IPS-18a (cell line): ENCODE measurements around the gene JAGN1.
"Not testable (repeated sequence)": the region's sequence is repeated elsewhere in the genome, so short reads cannot be mapped to it uniquely, and the experiment has no call there.

Experiments
- H3K27ac ChIP-seq: one replicate; pipeline ENCODE4 v1.5.1; 2013; ENCODE audit warnings: low read length
- H3K27me3 ChIP-seq: one replicate; pipeline ENCODE4 v1.6.1; 2013; ENCODE audit warnings: mild to moderate bottlenecking, low read length; ENCODE audit not compliant: control insufficient read depth, insufficient read depth
- H3K36me3 ChIP-seq: one replicate; pipeline ENCODE4 v1.6.1; 2013; ENCODE audit warnings: low read depth, low read length; ENCODE audit not compliant: control insufficient read depth
- H3K4me1 ChIP-seq: one replicate; pipeline ENCODE4 v1.6.1; 2013; ENCODE audit warnings: low read depth, low read length; ENCODE audit not compliant: control insufficient read depth
- H3K4me3 ChIP-seq: one replicate; pipeline ENCODE4 v1.5.1; 2013; ENCODE audit warnings: low read length
- H3K9ac ChIP-seq: one replicate; pipeline ENCODE4 v1.6.1; 2013; ENCODE audit warnings: mild to moderate bottlenecking, low read length, moderate library complexity
- H3K9me3 ChIP-seq: one replicate; pipeline ENCODE4 v1.6.1; 2013; ENCODE audit warnings: low read depth, low read length; ENCODE audit not compliant: control insufficient read depth

JAGN1 gene

DNA sequence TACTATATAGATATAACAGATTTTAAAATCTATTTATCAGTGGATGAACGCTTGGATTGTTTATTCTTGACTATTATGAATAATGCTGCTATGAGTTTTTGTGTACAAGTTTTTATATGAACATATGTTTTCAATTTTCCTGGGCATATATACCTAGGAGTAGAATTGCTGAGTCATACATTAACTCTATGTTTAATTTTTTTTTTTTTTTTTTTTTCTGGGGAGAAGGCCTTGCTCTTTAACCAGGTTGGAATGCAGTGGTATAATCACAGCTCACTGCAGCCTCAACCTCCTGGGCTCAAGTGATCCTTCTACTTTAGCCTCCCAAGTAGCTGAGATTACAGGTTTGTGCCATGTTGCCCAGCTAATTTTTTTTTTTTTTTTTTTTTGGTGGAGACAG, 19.4 kb upstream of the JAGN1 start:
- H3K4me3 ChIP-seq: no peak overlapping the region
- no peak overlapping the region for H3K9ac ChIP-seq
- no peaks in the 10 kb centered on the region for H3K27me3 ChIP-seq
- no peaks in the 10 kb centered on the region for H3K9me3 ChIP-seq
- no peaks in the 10 kb centered on the region for H3K36me3 ChIP-seq
- H3K4me1 ChIP-seq: no peaks in the 10 kb centered on the region
- H3K27ac ChIP-seq: no peak overlapping the region

DNA sequence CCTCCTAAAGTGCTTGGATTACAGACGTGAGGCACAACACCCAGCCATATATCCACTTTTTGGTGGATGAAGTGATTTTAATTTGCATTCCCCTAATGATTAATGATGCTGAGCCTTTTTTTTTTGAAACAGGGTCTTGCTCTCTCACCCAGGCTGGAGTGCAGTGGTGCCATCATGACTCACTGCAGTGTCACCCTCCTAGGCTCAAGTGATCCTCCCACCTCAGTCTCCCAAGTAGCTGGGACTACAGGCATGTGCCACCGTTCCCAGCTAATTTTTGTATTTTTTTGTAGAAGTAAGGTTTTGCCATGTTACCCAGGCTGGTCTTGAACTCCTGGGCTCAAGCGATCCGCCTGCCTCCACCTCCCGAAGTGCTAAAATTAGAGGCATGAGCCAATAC, 18.3 kb upstream of the JAGN1 start:
- H3K4me3 ChIP-seq, H3K36me3 ChIP-seq, H3K27me3 ChIP-seq, H3K9me3 ChIP-seq, H3K27ac ChIP-seq, H3K4me1 ChIP-seq, H3K9ac ChIP-seq: not testable (repeated sequence)

DNA sequence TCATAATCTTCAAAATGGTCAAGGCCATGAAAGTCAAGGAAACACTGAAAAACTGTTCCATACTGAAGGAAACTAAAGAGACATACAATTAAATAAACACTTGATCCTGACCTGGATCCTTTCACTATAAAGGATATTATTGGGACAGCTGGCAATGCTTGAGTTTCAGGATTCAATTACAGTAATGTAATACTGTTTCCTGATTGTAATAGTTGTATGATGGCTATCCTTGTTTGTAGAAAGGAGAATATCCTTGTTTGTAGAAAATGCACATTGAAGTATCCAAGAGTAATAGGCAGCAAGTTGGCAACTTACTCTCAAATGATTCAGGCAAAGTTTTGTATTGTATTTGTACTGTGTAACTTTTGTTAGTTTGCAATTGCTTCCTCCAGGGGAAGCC, 15.0 kb upstream of the JAGN1 start:
- no peak overlapping the region for H3K27ac ChIP-seq
- no peaks in the 10 kb centered on the region for H3K9me3 ChIP-seq
- H3K9ac ChIP-seq: no peak overlapping the region
- H3K4me3 ChIP-seq: no peak overlapping the region
- H3K4me1 ChIP-seq: no peaks in the 10 kb centered on the region
- H3K36me3 ChIP-seq: no peaks in the 10 kb centered on the region
- H3K27me3 ChIP-seq: no peaks in the 10 kb centered on the region

DNA sequence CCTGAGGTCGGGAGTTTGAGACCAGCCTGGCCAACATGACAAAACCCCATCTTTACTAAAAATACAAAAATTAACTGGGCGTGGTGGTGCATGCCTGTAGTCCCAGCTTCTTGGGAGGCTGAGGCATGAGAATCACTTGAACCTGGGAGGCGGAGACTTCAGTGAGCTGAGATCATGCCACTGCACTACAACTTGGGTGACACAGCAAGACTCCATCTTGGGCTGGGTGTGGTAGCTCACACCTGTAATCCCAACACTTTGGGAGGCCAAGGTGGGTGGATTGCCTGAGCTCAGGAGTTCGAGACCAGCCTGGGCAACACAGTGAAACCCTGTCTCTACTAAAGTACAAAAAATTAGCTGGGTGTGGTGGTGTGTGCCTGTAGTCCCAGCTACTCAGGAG, 14.2 kb upstream of the JAGN1 start:
- not testable (repeated sequence) for H3K4me1 ChIP-seq, H3K9ac ChIP-seq, H3K36me3 ChIP-seq, H3K27ac ChIP-seq, H3K27me3 ChIP-seq, H3K9me3 ChIP-seq, H3K4me3 ChIP-seq

DNA sequence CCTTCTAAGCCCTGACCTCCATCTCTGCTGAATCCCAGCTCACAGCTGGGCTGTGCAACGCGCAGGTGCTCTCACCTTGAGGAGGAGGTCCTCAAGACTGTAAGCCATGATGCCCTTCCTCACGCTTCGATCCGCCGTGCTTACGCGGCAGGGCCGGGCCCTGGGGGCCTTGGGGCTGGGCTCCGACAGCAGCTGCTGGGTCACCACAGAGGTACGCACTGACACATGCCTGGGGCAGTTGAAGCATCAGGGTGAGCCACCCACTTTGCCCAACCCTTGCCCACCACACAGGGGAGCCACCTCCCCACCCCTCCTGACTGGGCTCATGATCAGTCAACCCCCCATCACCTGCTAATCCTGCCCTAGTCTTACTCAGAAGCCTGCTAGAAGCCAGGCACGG, 13.4 kb upstream of the JAGN1 start:
- no peaks in the 10 kb centered on the region for H3K27me3 ChIP-seq
- H3K4me1 ChIP-seq: no peaks in the 10 kb centered on the region
- no peaks in the 10 kb centered on the region for H3K36me3 ChIP-seq
- no peak overlapping the region for H3K27ac ChIP-seq
- H3K9ac ChIP-seq: no peak overlapping the region
- no peak overlapping the region for H3K4me3 ChIP-seq
- no peaks in the 10 kb centered on the region for H3K9me3 ChIP-seq

DNA sequence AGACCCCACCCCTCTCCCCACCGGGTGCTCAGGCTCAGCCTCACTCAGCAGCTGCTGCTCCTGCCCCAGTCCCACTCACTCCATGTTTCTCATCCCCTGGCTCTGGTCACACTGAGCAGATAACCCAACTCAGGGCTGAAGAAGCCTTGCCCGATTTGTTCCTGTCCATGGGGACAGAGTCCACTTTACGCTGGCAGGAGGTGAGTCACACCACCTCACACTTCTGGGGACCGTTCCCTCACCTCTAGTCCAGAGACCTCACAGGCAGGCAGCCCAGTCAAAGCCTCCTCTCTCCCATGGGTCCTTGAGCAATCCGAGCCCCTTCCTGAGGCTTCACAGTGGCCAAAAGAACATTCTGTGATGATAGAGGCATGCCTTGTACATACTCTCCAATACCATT, 11.7 kb upstream of the JAGN1 start:
- no peak overlapping the region for H3K9ac ChIP-seq
- H3K36me3 ChIP-seq: no peaks in the 10 kb centered on the region
- H3K4me1 ChIP-seq: no peaks in the 10 kb centered on the region
- no peak overlapping the region for H3K4me3 ChIP-seq
- no peaks in the 10 kb centered on the region for H3K27me3 ChIP-seq
- no peaks in the 10 kb centered on the region for H3K9me3 ChIP-seq
- H3K27ac ChIP-seq: no peak overlapping the region

DNA sequence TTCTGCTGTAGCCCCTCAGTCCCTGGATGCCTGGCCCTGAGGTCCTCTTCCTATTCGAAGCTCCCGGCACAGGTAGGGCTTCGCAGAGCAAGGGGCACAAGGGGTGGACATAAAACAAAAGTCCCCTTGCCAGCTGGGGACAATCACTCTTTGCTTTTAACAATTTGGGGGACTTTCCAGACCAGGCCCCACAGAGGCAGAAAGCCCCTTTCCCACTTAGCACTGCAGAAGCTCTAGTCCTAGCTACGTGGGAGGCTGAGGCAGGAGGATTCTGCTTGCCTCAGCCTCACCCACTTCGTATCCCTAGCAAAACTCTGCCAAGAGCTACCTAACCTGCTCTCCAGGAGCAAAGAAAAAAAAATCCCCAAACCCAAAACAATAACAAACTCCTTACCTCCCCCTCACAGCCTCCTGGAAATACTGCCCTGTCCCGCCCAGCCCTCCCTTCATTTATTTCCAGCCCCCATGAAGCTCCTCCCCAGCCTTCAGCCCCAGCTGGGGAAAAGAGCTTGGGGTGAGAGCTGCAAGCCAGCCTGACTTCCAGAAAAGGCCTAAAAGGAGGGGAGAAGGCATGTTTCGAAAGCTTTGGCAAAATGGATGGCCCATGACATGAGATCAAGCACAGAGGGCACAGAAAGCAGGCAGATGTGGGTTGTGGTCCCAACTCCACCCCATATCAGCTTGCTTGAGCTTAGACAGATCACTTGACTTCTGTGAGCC, 10.4 kb upstream of the JAGN1 start, which contains the start of gene CIDEC:
Gene CIDEC, minus strand, starts transcription at position 424 of the 720 bp plus-strand sequence. CDS start 1,767 bp downstream, outside the sequence.
- Histone ChIP-seq H3K36me3 (no peaks in the 10 kb centered on the region), H3K4me1 (no peaks in the 10 kb centered on the region)

DNA sequence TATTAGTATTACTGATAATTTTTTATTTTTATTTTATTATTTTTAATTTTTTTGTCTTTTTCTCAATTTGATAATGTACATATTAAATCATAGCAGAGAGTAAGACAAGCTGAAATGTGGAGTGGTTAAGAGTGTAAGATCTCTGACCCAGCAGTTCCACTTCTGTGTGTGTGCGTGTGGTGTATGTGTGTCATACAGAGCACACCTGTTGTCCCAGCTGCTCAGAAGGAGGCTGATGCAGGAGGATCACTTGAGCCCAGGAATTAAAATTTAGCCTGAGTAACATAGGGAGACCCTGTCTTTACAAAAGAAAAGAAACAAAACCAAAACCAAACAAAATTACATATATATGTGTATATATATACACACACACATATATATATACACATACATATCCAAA, 9.0 kb upstream of the JAGN1 start:
- no peak overlapping the region for H3K9ac ChIP-seq
- H3K36me3 ChIP-seq: no peaks in the 10 kb centered on the region
- no peaks in the 10 kb centered on the region for H3K27me3 ChIP-seq
- no peaks in the 10 kb centered on the region for H3K4me1 ChIP-seq
- no peaks in the 10 kb centered on the region for H3K9me3 ChIP-seq
- H3K27ac ChIP-seq: no peak overlapping the region
- H3K4me3 ChIP-seq: no peak overlapping the region

More for the DNA sequence above, 10.4 kb upstream of the JAGN1 start, which contains the start of gene CIDEC:
- Histone ChIP-seq H3K27ac (no peak within 1 kb of the TSS), H3K9ac (no peak within 1 kb of the TSS), H3K27me3 (no peaks in the 10 kb centered on the region), H3K9me3 (no peaks in the 10 kb centered on the region), H3K4me3 (no peak within 1 kb of the TSS)

DNA sequence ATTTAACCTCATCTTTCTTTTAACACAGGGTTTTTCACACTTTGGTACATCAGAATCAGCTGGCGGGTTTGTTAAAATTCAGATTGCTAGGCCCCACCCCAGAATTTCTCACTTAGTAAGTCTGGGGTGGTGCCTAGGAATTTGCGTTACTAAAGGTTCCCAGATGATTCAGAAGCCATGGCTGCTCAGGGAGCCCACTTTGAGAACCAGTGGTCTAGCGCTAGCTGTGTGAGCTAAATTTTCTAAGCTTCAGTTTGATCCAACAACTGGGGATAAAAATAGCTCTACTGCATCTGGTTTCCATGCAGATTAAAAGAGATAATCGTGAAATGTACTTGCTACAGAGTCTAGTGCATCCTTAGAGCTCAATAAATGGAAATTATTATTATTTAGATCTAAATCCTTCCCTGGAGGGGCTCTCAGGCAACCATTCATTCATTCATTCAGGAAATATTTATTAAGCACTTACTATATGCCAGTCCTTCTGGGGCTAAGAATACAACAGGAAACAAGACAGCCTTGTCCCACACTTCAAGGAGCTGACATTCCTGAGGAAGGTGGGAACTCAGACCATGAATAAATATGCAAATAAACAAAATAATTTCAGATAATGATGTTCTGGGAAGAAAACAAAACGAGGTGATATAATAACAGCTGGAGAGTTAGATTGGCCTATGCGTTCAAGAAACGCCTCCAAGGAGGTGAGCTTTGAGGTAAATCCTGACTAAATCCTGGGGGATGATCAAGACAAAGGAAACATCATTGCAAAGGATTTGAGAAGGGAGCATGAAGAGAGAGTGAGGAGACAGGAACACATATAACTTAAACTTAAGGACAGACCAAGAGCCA, 6.5 kb upstream of the JAGN1 start:
- no peak overlapping the region for H3K27ac ChIP-seq
- H3K4me3 ChIP-seq: no peak overlapping the region
- no peaks in the 10 kb centered on the region for H3K9me3 ChIP-seq
- H3K27me3 ChIP-seq: no peaks in the 10 kb centered on the region
- H3K4me1 ChIP-seq: no peaks in the 10 kb centered on the region
- no peak overlapping the region for H3K9ac ChIP-seq
- no peaks in the 10 kb centered on the region for H3K36me3 ChIP-seq

DNA sequence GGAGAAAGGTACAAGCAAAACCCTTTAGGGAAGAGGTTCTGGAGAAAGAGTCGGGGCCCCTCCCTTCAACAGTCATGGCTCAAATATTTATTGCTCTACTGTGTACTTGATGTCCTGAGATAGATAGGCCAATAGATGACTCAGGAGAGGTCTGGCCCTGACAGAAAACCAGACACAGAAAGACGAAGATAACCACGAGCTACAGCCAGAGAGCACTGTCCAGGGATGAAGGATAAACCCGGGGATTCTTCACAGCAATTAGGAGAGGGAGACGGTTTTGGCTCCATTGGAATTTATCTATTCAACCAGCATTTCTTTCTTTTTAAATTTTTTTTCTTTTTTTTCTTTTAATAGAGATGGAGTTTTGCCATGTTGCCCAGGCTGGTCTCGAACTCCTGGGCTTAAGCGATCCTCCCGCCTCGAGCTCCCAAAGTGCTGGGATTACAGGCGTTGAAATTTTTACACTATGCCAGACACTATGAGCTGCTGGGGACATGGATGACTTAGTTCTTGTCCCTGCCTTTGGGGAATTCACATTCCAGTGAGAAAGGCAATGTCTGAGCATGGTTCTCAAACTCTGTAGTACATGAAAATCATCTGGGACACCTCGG, 5.8 kb upstream of the JAGN1 start:
- Histone ChIP-seq H3K9ac (no peak overlapping the region), H3K36me3 (no peaks in the 10 kb centered on the region), H3K9me3 (no peaks in the 10 kb centered on the region), H3K4me1 (no peaks in the 10 kb centered on the region), H3K27me3 (no peaks in the 10 kb centered on the region), H3K27ac (no peak overlapping the region), H3K4me3 (no peak overlapping the region)

DNA sequence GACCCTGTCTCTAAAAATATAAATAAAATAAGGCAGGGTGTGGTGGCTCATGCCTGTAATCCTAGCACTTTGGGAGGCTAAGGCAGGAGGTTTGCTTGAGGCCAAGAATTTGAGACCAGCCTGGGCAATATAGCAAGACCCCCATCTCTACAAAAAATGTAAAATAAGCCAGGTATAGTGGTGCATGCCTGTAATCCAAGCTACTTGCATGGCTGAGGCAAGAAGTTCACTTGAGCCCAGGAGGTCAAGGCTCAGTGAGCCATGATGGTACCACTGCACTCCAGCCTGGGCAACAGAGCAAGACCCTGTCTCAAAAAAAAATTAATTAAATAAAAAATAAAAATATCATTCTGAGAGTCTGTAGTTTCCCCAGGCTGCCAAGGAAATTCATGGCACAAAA, 4.1 kb upstream of the JAGN1 start:
- no peaks in the 10 kb centered on the region for H3K9me3 ChIP-seq
- H3K4me1 ChIP-seq: no peaks in the 10 kb centered on the region
- no peaks in the 10 kb centered on the region for H3K36me3 ChIP-seq
- H3K9ac ChIP-seq: no peak overlapping the region
- no peak overlapping the region for H3K27ac ChIP-seq
- H3K4me3 ChIP-seq: no peak overlapping the region
- no peaks in the 10 kb centered on the region for H3K27me3 ChIP-seq
